Activated CD4-positive, alpha-beta memory T cell treated with anti-CD3 and anti-CD28 coated beads for 36 hours (primary cell): ENCODE measurements around the gene AJAP1. TPM values are rescaled to one million over a fixed set of nuclear protein-coding genes. Genes with fewer than 3 reads are reported as not detected.
A peak's percentile ranks its signal among the peaks of the same experiment; 100 is the strongest.

Experiments
- CTCF ChIA-PET: fragments of 350-600 bp; sonication (Branson Sonifier 250); formaldehyde crosslinking; loops from one replicate; lab custom pipeline; 2021; ENCODE audit warnings: antibody characterized with exemption, inconsistent platforms; lab: Charles Lee
- POLR2A ChIA-PET: fragments of 350-600 bp; sonication (Branson Sonifier 250); formaldehyde crosslinking; loops from one replicate; lab custom pipeline; 2021; ENCODE audit warnings: antibody characterized with exemption; lab: Charles Lee
- DNase-seq: peaks from one replicate; pipeline ENCODE4 v3.0.0-alpha.2; 2020
- H3K27ac Mint-ChIP-seq: one replicate; pipeline ENCODE4 v1.8.0; 2021; ENCODE audit warnings: mixed read lengths
- H3K27me3 Mint-ChIP-seq: one replicate; pipeline ENCODE4 v1.8.0; 2021; ENCODE audit warnings: mixed read lengths
- H3K36me3 Mint-ChIP-seq: one replicate; pipeline ENCODE4 v1.8.0; 2021; ENCODE audit warnings: mixed read lengths
- H3K4me1 Mint-ChIP-seq: one replicate; pipeline ENCODE4 v1.8.0; 2021; ENCODE audit warnings: low read depth, mixed read lengths
- H3K4me3 Mint-ChIP-seq: one replicate; pipeline ENCODE4 v1.8.0; 2021; ENCODE audit warnings: mild to moderate bottlenecking, mixed read lengths
- H3K9me3 Mint-ChIP-seq: one replicate; pipeline ENCODE4 v1.8.0; 2021; ENCODE audit warnings: mixed read lengths
- intact Hi-C: fragments of 100-400 bp; cut with micrococcal nuclease; formaldehyde crosslinking; loops from one replicate; pipeline ENCODE4 v1.15.1; 2023
- total RNA-seq, 2 experiments: library from RNA; stranded (reverse); gene quantifications; one replicate each; pipeline ENCODE4 v1.2.3, GENCODE V29; 2021

AJAP1 gene
- total RNA-seq, 2 experiments from 2014 or later = not detected

- intact Hi-C loops = no loop called here
- DNase-seq = no peak
- Mint-ChIP-seq H3K4me3 (no peak overlapping the region), H3K27me3 (no peaks in the 10 kb centered on the region), H3K9me3 (no peaks in the 10 kb centered on the region), H3K36me3 (no peaks in the 10 kb centered on the region), H3K4me1 (no peaks in the 10 kb centered on the region), H3K27ac (no peak overlapping the region)
- POLR2A ChIA-PET = no interaction called here
- CTCF ChIA-PET = no interaction called here
These were observed 71.0 kb downstream of the AJAP1 start for GRCh38 chr1:4725416-4725815.

DNA sequence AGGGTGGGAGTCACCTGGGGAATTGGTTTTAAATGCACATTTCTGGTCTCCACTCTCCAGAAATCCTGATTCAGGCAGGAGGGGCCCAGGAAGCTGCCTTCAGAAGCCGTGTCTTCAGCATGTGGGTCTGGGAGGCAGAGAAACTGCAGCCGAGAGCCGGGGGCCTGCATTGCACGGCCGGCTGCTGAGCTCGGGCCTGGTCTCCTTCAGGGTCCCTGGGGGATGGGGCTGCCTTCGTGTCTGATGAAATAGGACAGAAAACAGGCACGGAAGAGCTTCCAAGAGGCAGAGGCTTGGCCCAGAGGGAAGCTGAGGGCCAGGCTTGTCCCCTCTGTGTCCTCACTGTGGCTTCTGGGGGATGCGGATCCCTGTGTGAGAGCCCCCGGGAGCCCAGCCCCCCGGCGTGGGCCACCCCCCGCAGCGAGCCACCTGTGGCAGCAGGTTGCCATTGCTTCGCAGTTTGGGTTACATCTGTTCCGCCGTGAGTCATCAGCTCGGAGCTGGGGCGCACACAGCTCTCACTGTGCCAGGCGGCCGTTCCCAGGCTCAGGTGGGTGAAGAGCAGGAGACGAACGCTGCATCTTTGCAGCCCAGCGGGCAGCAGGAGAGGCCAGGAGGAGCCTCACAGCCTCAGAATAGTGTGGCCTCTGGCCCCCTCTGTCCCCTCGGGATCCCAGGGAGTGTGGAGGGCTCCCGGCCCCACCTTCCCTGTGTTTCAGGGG lies 72.4 kb downstream of the AJAP1 start:
- CTCF ChIA-PET = no interaction called here
- Mint-ChIP-seq H3K27ac (no peak overlapping the region), H3K9me3 (no peaks in the 10 kb centered on the region), H3K4me3 (no peak overlapping the region), H3K27me3 (no peaks in the 10 kb centered on the region), H3K4me1 (no peaks in the 10 kb centered on the region), H3K36me3 (no peaks in the 10 kb centered on the region)
- no peak for DNase-seq
- intact Hi-C loops = no loop called here
- POLR2A ChIA-PET = no interaction called here

DNA sequence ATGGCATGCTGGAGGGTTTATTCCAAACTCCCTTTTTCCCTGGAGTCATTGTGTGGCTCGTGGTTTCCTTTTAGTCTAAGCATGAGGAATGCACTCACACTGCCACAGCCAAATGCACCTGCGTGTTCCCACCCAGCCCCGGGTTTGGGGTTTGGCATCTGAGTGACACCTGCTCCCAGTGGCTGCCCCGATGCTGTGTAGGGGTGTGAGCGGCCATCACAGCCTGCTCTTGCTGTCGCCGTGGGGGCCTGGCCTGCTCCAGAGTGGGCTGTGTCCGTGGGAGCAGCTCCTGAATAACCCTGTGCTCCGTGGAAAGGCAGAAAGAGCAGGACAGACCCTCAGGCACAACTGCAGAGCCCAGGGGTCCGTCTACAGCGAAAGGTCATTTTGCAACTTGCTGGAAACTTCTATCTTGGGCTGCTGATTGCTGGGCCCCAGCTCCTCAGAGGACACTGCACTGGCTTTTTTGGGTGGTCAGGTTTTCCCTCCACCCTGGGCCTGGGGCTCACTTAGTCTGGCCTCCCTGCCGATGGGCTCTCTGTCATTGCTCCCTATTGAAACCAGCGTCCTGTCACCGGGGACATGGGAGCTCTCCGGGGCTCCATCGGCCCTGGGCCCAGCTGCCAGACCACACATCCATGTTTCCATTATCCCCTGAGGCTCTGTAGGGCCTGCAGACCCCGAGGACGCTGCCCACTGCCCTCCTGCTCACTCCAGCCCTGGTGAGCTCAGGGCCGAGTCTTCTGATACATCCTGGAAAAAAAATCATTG lies 74.1 kb downstream of the AJAP1 start:
- no peaks in the 10 kb centered on the region for H3K4me1 Mint-ChIP-seq
- no peaks in the 10 kb centered on the region for H3K9me3 Mint-ChIP-seq
- ChIA-PET POLR2A (no interaction called here), CTCF (no interaction called here)
- H3K27ac Mint-ChIP-seq = no peak overlapping the region
- no peak overlapping the region for H3K4me3 Mint-ChIP-seq
- DNase-seq = no peak
- no peaks in the 10 kb centered on the region for H3K36me3 Mint-ChIP-seq
- H3K27me3 Mint-ChIP-seq = peaks cover 3% of the 10 kb centered on the region
- intact Hi-C loops = no loop called here

DNA sequence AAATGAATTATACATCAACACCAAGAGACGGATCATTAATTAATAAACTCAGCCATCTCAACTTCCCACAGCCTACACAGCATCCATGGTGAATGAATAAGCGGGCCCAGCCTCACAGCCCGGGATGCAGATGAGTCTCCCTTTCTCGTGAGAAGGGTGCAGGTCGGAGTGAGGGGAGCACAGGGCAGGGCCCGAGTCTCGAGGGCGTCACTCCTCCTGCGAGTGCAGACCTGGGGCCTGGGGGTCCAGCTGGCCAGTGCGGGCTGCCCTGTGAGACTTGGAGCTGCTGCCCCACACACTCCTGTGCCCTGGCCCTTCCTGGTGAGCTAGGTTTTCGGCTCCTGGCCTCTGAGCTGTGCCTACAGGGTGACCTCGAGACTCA lies 74.7 kb downstream of the AJAP1 start:
- no peak overlapping the region for H3K27ac Mint-ChIP-seq
- no peaks in the 10 kb centered on the region for H3K36me3 Mint-ChIP-seq
- no peaks in the 10 kb centered on the region for H3K9me3 Mint-ChIP-seq
- no peak for DNase-seq
- ChIA-PET CTCF (no interaction called here), POLR2A (no interaction called here)
- no peaks in the 10 kb centered on the region for H3K4me1 Mint-ChIP-seq
- intact Hi-C loops = no loop called here
- H3K4me3 Mint-ChIP-seq = no peak overlapping the region
- peaks cover 3% of the 10 kb centered on the region for H3K27me3 Mint-ChIP-seq

GRCh38 chr1:4730078-4730477 lies 75.7 kb downstream of the AJAP1 start:
- CTCF ChIA-PET = no interaction called here
- Mint-ChIP-seq H3K4me3 (no peak overlapping the region), H3K27me3 (peaks cover 3% of the 10 kb centered on the region)

DNA sequence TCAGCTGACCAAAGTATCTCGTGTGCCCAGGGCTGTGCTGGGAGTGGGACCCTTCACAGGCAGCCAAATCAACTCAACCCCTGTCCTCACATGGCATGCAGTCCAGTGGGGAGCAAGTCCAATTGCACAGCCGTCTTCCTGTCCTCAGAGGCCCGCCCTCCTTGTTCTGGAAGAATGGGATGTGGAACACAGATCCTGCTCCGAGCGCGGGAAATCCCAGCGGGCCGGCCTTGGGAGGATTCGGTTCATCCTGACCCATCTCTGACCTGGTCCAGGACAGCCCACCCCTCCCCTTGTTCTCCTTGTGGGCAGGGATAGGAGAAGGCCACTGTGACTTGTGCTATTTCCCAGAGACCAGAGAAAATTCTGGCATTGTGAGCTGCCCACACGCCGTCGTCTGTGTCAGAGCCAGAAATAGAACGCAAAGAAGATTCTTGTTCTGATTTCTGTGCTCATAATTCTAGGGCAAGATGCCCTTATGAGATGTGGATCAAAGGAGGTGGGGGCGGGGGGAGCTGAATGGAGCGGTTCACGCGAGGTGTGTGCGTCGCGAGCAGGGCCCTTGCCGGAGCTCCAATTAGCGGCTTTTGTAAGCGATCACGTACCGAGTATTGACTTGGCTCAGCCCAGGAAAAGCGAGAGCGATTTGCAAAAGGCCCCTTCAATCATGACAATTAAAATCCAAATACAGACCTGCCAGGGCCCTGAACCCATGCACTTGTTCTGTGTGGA lies 79.2 kb downstream of the AJAP1 start:
- intact Hi-C loops = no loop called here
- Mint-ChIP-seq H3K36me3 (no peaks in the 10 kb centered on the region), H3K4me1 (no peaks in the 10 kb centered on the region), H3K27ac (no peak overlapping the region), H3K27me3 (peaks cover 8% of the 10 kb centered on the region), H3K9me3 (peaks cover 4% of the 10 kb centered on the region), H3K4me3 (no peak overlapping the region)
- no peak for DNase-seq
- ChIA-PET CTCF (no interaction called here), POLR2A (no interaction called here)

More at GRCh38 chr1:4730078-4730477, 75.7 kb downstream of the AJAP1 start:
- no peaks in the 10 kb centered on the region for H3K4me1 Mint-ChIP-seq
- no peak overlapping the region for H3K27ac Mint-ChIP-seq
- no peak for DNase-seq
- no peaks in the 10 kb centered on the region for H3K36me3 Mint-ChIP-seq
- POLR2A ChIA-PET = no interaction called here
- no peaks in the 10 kb centered on the region for H3K9me3 Mint-ChIP-seq
- intact Hi-C loops = no loop called here

DNA sequence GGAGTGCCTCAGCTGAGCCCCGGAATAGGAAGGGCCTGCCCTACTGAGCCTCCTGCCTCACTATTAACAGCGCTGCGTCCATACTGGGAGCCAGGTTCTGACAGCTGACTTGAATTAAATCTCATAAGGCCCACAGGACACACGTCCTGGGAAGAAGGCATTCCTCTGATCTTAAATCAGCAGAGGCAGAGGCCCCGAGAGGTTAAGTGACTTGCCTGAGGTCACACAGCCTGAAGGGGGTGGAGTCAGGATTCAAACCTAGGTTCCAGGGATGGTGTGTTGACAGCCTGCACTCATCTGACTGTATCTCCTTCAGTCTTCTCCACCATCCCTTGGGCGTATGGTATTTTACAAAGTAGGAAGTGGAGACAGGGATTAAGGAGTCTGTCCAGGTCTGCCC lies 79.8 kb downstream of the AJAP1 start:
- DNase-seq = no peak
- Mint-ChIP-seq H3K4me3 (no peak overlapping the region), H3K27ac (no peak overlapping the region), H3K4me1 (no peaks in the 10 kb centered on the region), H3K9me3 (peaks cover 4% of the 10 kb centered on the region), H3K36me3 (no peaks in the 10 kb centered on the region), H3K27me3 (peaks cover 8% of the 10 kb centered on the region)
- intact Hi-C loops = no loop called here
- CTCF ChIA-PET = no interaction called here
- POLR2A ChIA-PET = no interaction called here

DNA sequence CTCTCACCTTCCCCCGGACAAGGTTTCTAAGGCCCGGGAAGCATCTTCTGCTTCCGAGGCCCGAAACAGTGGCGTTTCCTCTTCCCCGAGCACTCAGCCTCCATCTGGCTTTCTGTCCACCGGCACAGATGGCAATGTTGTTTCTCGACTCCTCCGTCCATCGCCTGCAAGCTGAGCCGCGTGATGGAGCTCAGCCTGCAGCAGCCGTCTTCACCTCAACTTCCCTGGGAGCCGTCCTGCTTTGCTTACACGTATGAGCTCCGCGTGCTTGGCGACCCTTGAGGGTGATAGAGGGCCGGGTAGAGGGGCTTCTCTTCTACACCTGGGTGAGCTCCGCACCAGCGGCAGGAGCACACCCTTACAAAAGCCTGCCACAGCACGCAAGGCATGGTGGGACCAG lies 80.4 kb downstream of the AJAP1 start:
- CTCF ChIA-PET = no interaction called here
- POLR2A ChIA-PET = no interaction called here
- Mint-ChIP-seq H3K27ac (no peak overlapping the region), H3K27me3 (peaks cover 8% of the 10 kb centered on the region), H3K36me3 (no peaks in the 10 kb centered on the region), H3K9me3 (peaks cover 4% of the 10 kb centered on the region), H3K4me1 (no peaks in the 10 kb centered on the region), H3K4me3 (no peak overlapping the region)
- no peak for DNase-seq
- intact Hi-C loops = no loop called here

- Mint-ChIP-seq H3K4me3 (no peak overlapping the region), H3K36me3 (no peaks in the 10 kb centered on the region), H3K27me3 (peaks cover 8% of the 10 kb centered on the region), H3K4me1 (no peaks in the 10 kb centered on the region), H3K27ac (no peak overlapping the region), H3K9me3 (peaks cover 4% of the 10 kb centered on the region)
- CTCF ChIA-PET = no interaction called here
- intact Hi-C loops = no loop called here
- POLR2A ChIA-PET = no interaction called here
- no peak for DNase-seq
These were observed 81.8 kb downstream of the AJAP1 start for GRCh38 chr1:4736254-4736653.

- H3K4me1 Mint-ChIP-seq = no peaks in the 10 kb centered on the region
- no peak overlapping the region for H3K4me3 Mint-ChIP-seq
- H3K9me3 Mint-ChIP-seq = peaks cover 4% of the 10 kb centered on the region
- intact Hi-C loops = no loop called here
- no peak overlapping the region for H3K27ac Mint-ChIP-seq
- POLR2A ChIA-PET = no interaction called here
- no peaks in the 10 kb centered on the region for H3K36me3 Mint-ChIP-seq
- CTCF ChIA-PET = interaction anchor here (0.5 kb wide), 1 partner anchor 1177 kb away, joined by 3 read pairs; no protein-coding TSS in a partner anchor
- peaks cover 3% of the 10 kb centered on the region for H3K27me3 Mint-ChIP-seq
- DNase-seq = no peak
These were observed 87.5 kb downstream of the AJAP1 start for GRCh38 chr1:4741876-4742423.

GRCh38 chr1:4743978-4744750 lies 89.8 kb downstream of the AJAP1 start:
- POLR2A ChIA-PET = no interaction called here
- H3K4me3 Mint-ChIP-seq = no peak overlapping the region
- H3K36me3 Mint-ChIP-seq = no peaks in the 10 kb centered on the region
- DNase-seq = no peak
- H3K4me1 Mint-ChIP-seq = no peaks in the 10 kb centered on the region
- no peaks in the 10 kb centered on the region for H3K9me3 Mint-ChIP-seq
- no peak overlapping the region for H3K27ac Mint-ChIP-seq
- H3K27me3 Mint-ChIP-seq = peaks cover 1% of the 10 kb centered on the region
- intact Hi-C loops = no loop called here
- CTCF ChIA-PET = no interaction called here

- no peaks in the 10 kb centered on the region for H3K4me1 Mint-ChIP-seq
- intact Hi-C loops = no loop called here
- CTCF ChIA-PET = no interaction called here
- POLR2A ChIA-PET = no interaction called here
- no peak overlapping the region for H3K27ac Mint-ChIP-seq
- no peak overlapping the region for H3K4me3 Mint-ChIP-seq
- H3K27me3 Mint-ChIP-seq = peaks cover 1% of the 10 kb centered on the region
- H3K36me3 Mint-ChIP-seq = no peaks in the 10 kb centered on the region
- DNase-seq = peak; percentile 11
- H3K9me3 Mint-ChIP-seq = no peaks in the 10 kb centered on the region
These were observed 91.2 kb downstream of the AJAP1 start for GRCh38 chr1:4745560-4745959.
